ENCODE data around the gene KAT8. TPM values are rescaled to one million over a fixed set of nuclear protein-coding genes. Genes with fewer than 3 reads are reported as not detected.

The KAT8 gene
- total RNA-seq, 1 donor from 2014 or later, result 93.7 TPM

DNA sequence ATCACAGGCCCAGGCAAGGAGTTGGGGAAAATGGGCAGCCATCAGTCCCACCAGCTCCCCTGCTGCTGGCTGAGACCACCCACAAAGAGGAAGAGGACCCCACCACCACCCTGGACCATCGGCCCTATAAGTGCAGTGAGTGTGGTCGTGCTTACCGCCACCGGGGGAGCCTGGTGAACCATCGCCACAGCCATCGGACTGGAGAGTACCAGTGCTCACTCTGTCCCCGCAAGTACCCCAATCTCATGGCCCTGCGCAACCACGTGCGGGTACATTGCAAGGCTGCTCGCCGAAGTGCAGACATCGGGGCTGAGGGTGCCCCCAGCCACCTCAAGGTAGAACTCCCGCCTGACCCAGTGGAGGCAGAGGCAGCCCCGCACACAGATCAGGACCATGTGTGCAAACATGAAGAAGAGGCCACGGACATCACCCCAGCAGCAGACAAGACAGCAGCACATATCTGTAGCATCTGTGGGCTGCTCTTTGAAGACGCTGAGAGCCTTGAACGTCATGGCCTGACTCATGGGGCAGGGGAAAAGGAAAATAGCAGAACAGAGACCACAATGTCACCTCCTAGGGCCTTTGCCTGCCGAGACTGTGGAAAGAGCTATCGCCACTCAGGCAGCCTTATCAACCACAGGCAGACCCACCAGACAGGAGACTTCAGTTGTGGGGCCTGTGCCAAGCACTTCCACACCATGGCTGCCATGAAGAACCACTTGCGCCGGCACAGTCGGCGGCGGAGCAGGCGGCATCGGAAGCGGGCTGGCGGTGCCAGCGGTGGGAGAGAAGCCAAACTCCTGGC lies 39.7 kb upstream of the KAT8 start:
- Mint-ChIP-seq H3K4me1 (peaks cover 27% of the 10 kb centered on the region), H3K4me3 (no peak overlapping the region), H3K9me3 (no peaks in the 10 kb centered on the region), H3K27me3 (no peaks in the 10 kb centered on the region), H3K36me3 (ENCODE audit: low read depth) (peaks cover 78% of the 10 kb centered on the region), H3K27ac (no peak overlapping the region)
- ChIA-PET POLR2A (no interaction called here), CTCF (no interaction called here)
- ATAC-seq (ENCODE audit: low read depth), result no peak
- DNase-seq, result no peak
- intact Hi-C loops (cut with micrococcal nuclease), result no loop called here
- TF ChIP-seq, protein P1, sequence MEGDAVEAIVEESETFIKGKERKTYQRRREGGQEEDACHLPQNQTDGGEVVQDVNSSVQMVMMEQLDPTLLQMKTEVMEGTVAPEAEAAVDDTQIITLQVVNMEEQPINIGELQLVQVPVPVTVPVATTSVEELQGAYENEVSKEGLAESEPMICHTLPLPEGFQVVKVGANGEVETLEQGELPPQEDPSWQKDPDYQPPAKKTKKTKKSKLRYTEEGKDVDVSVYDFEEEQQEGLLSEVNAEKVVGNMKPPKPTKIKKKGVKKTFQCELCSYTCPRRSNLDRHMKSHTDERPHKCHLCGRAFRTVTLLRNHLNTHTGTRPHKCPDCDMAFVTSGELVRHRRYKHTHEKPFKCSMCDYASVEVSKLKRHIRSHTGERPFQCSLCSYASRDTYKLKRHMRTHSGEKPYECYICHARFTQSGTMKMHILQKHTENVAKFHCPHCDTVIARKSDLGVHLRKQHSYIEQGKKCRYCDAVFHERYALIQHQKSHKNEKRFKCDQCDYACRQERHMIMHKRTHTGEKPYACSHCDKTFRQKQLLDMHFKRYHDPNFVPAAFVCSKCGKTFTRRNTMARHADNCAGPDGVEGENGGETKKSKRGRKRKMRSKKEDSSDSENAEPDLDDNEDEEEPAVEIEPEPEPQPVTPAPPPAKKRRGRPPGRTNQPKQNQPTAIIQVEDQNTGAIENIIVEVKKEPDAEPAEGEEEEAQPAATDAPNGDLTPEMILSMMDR (IDR thresholded peaks at IDR 0.05), result no peak

DNA sequence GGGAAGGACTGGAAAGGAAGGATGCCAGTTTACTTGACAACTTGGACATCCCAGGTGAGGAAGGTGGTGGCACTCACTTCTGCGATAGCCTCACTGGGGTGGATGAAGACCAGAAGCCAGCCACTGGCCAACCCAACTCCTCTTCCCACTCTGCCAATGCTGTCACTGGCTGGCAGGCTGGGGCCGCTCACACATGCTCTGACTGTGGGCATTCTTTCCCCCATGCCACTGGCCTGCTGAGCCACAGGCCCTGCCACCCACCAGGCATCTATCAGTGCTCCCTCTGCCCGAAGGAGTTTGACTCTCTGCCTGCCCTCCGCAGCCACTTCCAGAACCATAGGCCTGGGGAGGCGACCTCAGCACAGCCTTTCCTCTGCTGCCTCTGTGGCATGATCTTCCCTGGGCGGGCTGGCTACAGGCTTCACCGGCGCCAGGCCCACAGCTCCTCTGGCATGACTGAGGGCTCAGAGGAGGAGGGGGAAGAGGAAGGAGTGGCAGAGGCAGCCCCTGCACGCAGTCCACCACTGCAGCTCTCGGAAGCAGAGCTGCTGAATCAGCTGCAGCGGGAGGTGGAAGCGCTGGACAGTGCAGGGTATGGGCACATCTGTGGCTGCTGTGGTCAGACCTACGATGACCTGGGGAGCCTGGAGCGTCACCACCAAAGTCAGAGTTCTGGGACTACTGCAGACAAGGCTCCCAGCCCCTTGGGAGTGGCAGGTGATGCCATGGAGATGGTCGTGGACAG lies 38.7 kb upstream of the KAT8 start:
- ATAC-seq (ENCODE audit: low read depth) (no peak), DNase-seq (no peak)
- Mint-ChIP-seq H3K4me1 (peaks cover 29% of the 10 kb centered on the region), H3K9me3 (no peaks in the 10 kb centered on the region), H3K4me3 (no peak overlapping the region), H3K27ac (no peak overlapping the region), H3K27me3 (no peaks in the 10 kb centered on the region), H3K36me3 (ENCODE audit: low read depth) (peaks cover 82% of the 10 kb centered on the region)
- POLR2A ChIA-PET, result no interaction called here
- intact Hi-C loops (cut with micrococcal nuclease), result no loop called here
- CTCF ChIA-PET, result no interaction called here
- TF ChIP-seq, protein P1 (IDR thresholded peaks at IDR 0.05), result no peak

DNA sequence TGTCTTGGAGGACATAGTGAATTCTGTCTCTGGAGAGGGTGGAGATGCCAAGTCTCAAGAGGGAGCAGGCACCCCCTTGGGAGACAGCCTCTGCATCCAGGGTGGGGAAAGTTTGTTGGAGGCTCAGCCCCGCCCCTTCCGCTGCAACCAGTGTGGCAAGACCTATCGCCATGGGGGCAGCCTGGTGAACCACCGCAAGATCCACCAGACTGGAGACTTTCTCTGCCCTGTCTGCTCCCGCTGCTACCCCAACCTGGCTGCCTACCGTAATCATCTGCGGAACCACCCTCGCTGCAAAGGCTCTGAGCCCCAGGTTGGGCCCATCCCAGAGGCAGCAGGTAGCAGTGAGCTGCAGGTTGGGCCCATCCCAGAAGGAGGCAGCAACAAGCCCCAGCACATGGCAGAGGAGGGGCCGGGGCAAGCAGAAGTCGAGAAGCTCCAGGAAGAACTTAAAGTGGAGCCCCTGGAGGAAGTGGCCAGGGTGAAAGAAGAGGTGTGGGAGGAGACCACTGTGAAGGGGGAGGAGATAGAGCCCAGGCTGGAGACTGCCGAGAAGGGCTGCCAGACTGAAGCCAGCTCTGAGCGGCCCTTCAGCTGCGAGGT lies 38.0 kb upstream of the KAT8 start:
- H3K27ac Mint-ChIP-seq, result no peak overlapping the region
- ATAC-seq (ENCODE audit: low read depth), result no peak
- POLR2A ChIA-PET, result interaction anchor here (1.3 kb wide), 1 partner anchor 63 kb away, joined by 3 read pairs; no protein-coding TSS in a partner anchor
- TF ChIP-seq, protein P1 (IDR thresholded peaks at IDR 0.05), result no peak
- CTCF ChIA-PET, result no interaction called here
- intact Hi-C loops (cut with micrococcal nuclease), result no loop called here
- H3K4me1 Mint-ChIP-seq, result peaks cover 29% of the 10 kb centered on the region
- H3K9me3 Mint-ChIP-seq, result no peaks in the 10 kb centered on the region
- peaks cover 77% of the 10 kb centered on the region for H3K36me3 Mint-ChIP-seq (ENCODE audit: low read depth)
- H3K4me3 Mint-ChIP-seq, result no peak overlapping the region
- H3K27me3 Mint-ChIP-seq, result no peaks in the 10 kb centered on the region
- DNase-seq, result no peak

DNA sequence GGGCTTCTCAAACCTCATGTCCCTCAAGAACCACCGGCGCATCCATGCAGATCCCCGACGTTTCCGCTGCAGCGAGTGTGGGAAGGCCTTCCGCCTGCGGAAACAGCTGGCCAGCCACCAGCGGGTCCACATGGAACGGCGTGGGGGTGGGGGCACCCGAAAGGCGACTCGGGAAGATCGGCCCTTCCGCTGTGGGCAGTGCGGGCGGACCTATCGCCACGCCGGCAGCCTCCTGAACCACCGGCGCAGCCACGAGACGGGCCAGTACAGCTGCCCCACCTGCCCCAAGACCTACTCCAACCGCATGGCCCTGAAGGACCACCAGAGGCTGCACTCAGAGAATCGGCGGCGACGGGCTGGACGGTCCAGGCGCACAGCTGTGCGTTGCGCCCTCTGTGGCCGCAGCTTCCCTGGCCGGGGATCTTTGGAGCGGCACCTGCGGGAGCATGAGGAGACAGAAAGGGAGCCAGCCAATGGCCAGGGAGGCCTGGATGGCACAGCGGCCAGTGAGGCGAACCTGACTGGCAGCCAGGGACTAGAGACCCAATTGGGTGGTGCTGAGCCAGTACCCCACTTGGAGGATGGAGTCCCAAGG lies 37.3 kb upstream of the KAT8 start:
- intact Hi-C loops (cut with micrococcal nuclease), result no loop called here
- TF ChIP-seq, protein P1 (IDR thresholded peaks at IDR 0.05), result no peak
- Mint-ChIP-seq H3K27ac (no peak overlapping the region), H3K4me3 (no peak overlapping the region), H3K27me3 (no peaks in the 10 kb centered on the region), H3K4me1 (peaks cover 22% of the 10 kb centered on the region), H3K9me3 (no peaks in the 10 kb centered on the region), H3K36me3 (ENCODE audit: low read depth) (peaks cover 70% of the 10 kb centered on the region)
- POLR2A ChIA-PET, result interaction anchor here (1.3 kb wide), 1 partner anchor 62 kb away, joined by 3 read pairs; no protein-coding TSS in a partner anchor
- CTCF ChIA-PET, result no interaction called here
- DNase-seq, result no peak
- no peak for ATAC-seq (ENCODE audit: low read depth)
